T-helper 1 cell treated with Interleukin-12 subunit alpha and Interleukin-12 subunit beta and Interleukin-4 antibody, amounts not matched to agents 30 ng/mL and 1 ng/mL, for 36 hours (primary cell): Measurements from ENCODE around the gene TEX14. TPM values are rescaled to one million over a fixed set of nuclear protein-coding genes. Genes with fewer than 3 reads are reported as not detected.

ENCODE experiments used
- intact Hi-C: fragments of 100-400 bp; cut with micrococcal nuclease; formaldehyde crosslinking; loops from one replicate; pipeline ENCODE4 v1.15.1; 2024
- total RNA-seq: library from RNA; stranded (reverse); gene quantifications from 2 replicates; pipeline ENCODE4 v1.2.3, GENCODE V29; 2022

Gene TEX14
- total RNA-seq, 1 donor from 2014 or later: 0.44 TPM

- intact Hi-C loops: no loop called here
These were observed 163.4 kb downstream of the TEX14 start for GRCh38 chr17:58528443-58528842.

- intact Hi-C loops: loop anchor here (1.0 kb wide), 1 partner anchor 10 kb away; no protein-coding TSS in a partner anchor
These were observed 163.9 kb downstream of the TEX14 start for GRCh38 chr17:58527949-58528348.

GRCh38 chr17:58527306-58527705 is 164.5 kb downstream of the TEX14 start:
- intact Hi-C loops: loop anchor here (1.0 kb wide), 1 partner anchor 9 kb away; no protein-coding TSS in a partner anchor

GRCh38 chr17:58525239-58525638 is 166.6 kb downstream of the TEX14 start:
- intact Hi-C loops: no loop called here

- intact Hi-C loops: no loop called here
These were observed 170.2 kb downstream of the TEX14 start for GRCh38 chr17:58521680-58522079.

GRCh38 chr17:58520843-58521430 is 170.9 kb downstream of the TEX14 start:
- intact Hi-C loops: no loop called here

GRCh38 chr17:58517928-58518609 is 173.8 kb downstream of the TEX14 start:
- intact Hi-C loops: loop anchor here (1.0 to 10.0 kb wide), 28 partner anchors 9 to 1874 kb away; partner anchors contain the start of genes AKAP1, C17orf67, CLTC and DGKE

- intact Hi-C loops: loop anchor here (1.0 to 10.0 kb wide), 9 partner anchors 30 to 1875 kb away; partner anchors contain the start of genes AKAP1, C17orf67, DGKE and DYNLL2
These were observed 174.4 kb downstream of the TEX14 start for GRCh38 chr17:58517378-58517927.

- intact Hi-C loops: loop anchor here (1.0 to 10.0 kb wide), 9 partner anchors 30 to 1875 kb away; partner anchors contain the start of genes AKAP1, C17orf67, DGKE and DYNLL2
These were observed 175.0 kb downstream of the TEX14 start for GRCh38 chr17:58516644-58517377.

GRCh38 chr17:58515286-58515685 is 176.6 kb downstream of the TEX14 start:
- intact Hi-C loops: loop anchor here (5.0 to 10.0 kb wide), 8 partner anchors 98 to 1877 kb away; partner anchors contain the start of genes AKAP1, C17orf67, DGKE and DYNLL2

GRCh38 chr17:58514770-58515157 is 177.1 kb downstream of the TEX14 start:
- intact Hi-C loops: loop anchor here (1.0 to 10.0 kb wide), 9 partner anchors 97 to 1878 kb away; partner anchors contain the start of genes AKAP1, C17orf67, DGKE and DYNLL2

GRCh38 chr17:58513965-58514769 is 177.7 kb downstream of the TEX14 start, which contains the start of gene MTMR4:
TSS of gene MTMR4 (minus strand) at chr17:58514638. CDS start at chr17:58514407, 231 bp downstream.
- intact Hi-C loops: loop anchor here (1.0 to 10.0 kb wide), 2 partner anchors 593 to 1191 kb away; partner anchors contain the start of genes PTRH2 and VMP1

- intact Hi-C loops: loop anchor here (10.0 kb wide), 1 partner anchor 1191 kb away; the partner anchor contains the start of genes PTRH2 and VMP1
These were observed 178.4 kb downstream of the TEX14 start for GRCh38 chr17:58513267-58513964.

GRCh38 chr17:58510075-58510474 is 181.8 kb downstream of the TEX14 start:
- intact Hi-C loops: loop anchor here (10.0 kb wide), 1 partner anchor 1195 kb away; the partner anchor contains the start of genes PTRH2 and VMP1

GRCh38 chr17:58508341-58509067 is 183.3 kb downstream of the TEX14 start:
- intact Hi-C loops: no loop called here

- intact Hi-C loops: no loop called here
These were observed 184.7 kb downstream of the TEX14 start for GRCh38 chr17:58507123-58507634.
